ENCODE measurements around the gene GASK1A.

GASK1A gene

GRCh38 chr3:43012174-43012573 lies 33.1 kb downstream of the GASK1A start:
- no peak for DNase-seq (ENCODE audit: insufficient read length, low spot score)
- FAIRE-seq = no peak

GRCh38 chr3:43013256-43013655 lies 34.1 kb downstream of the GASK1A start:
- no peak for FAIRE-seq
- DNase-seq (ENCODE audit: insufficient read length, low spot score) = no peak

- DNase-seq (ENCODE audit: insufficient read length, low spot score) (no peak), FAIRE-seq (no peak)
Observed at GRCh38 chr3:43013743-43014155, 34.6 kb downstream of the GASK1A start.

GRCh38 chr3:43014241-43014640 lies 35.1 kb downstream of the GASK1A start:
- no peak for DNase-seq (ENCODE audit: insufficient read length, low spot score)
- peak; percentile 16 for FAIRE-seq

- DNase-seq (ENCODE audit: insufficient read length, low spot score) = no peak
- no peak for FAIRE-seq
Observed at GRCh38 chr3:43014956-43015355, 35.8 kb downstream of the GASK1A start.

- FAIRE-seq = no peak
- no peak for DNase-seq (ENCODE audit: insufficient read length, low spot score)
Observed at GRCh38 chr3:43015572-43015971, 36.5 kb downstream of the GASK1A start.

- no peak for FAIRE-seq
- no peak for DNase-seq (ENCODE audit: insufficient read length, low spot score)
Observed at GRCh38 chr3:43015991-43016865, 37.1 kb downstream of the GASK1A start.

GRCh38 chr3:43017004-43017403 lies 37.9 kb downstream of the GASK1A start:
- DNase-seq (ENCODE audit: insufficient read length, low spot score) (no peak), FAIRE-seq (no peak)

GRCh38 chr3:43017593-43018195 lies 38.6 kb downstream of the GASK1A start:
- DNase-seq (ENCODE audit: insufficient read length, low spot score) = no peak
- FAIRE-seq = no peak

GRCh38 chr3:43018246-43018645 lies 39.1 kb downstream of the GASK1A start:
- DNase-seq (ENCODE audit: insufficient read length, low spot score) (no peak), FAIRE-seq (no peak)

GRCh38 chr3:43019006-43019809 lies 40.1 kb downstream of the GASK1A start:
- FAIRE-seq (no peak), DNase-seq (ENCODE audit: insufficient read length, low spot score) (no peak)

GRCh38 chr3:43019826-43020225 lies 40.7 kb downstream of the GASK1A start:
- no peak for FAIRE-seq

GRCh38 chr3:43021186-43021585 lies 42.1 kb downstream of the GASK1A start:
- FAIRE-seq (no peak), DNase-seq (ENCODE audit: insufficient read length, low spot score) (no peak)

More at GRCh38 chr3:43019826-43020225, 40.7 kb downstream of the GASK1A start:
- no peak for DNase-seq (ENCODE audit: insufficient read length, low spot score)

GRCh38 chr3:43022121-43022520 lies 43.0 kb downstream of the GASK1A start:
- FAIRE-seq (no peak), DNase-seq (ENCODE audit: insufficient read length, low spot score) (no peak)

- FAIRE-seq (no peak), DNase-seq (ENCODE audit: insufficient read length, low spot score) (no peak)
Observed at GRCh38 chr3:43023066-43023465, 44.0 kb downstream of the GASK1A start.

- DNase-seq (ENCODE audit: insufficient read length, low spot score) (no peak), FAIRE-seq (no peak)
Observed at GRCh38 chr3:43023746-43024145, 44.6 kb downstream of the GASK1A start.

- FAIRE-seq = no peak
- no peak for DNase-seq (ENCODE audit: insufficient read length, low spot score)
Observed at GRCh38 chr3:43024181-43024885, 45.2 kb downstream of the GASK1A start.

GRCh38 chr3:43025423-43025822 lies 46.3 kb downstream of the GASK1A start:
- FAIRE-seq (no peak), DNase-seq (ENCODE audit: insufficient read length, low spot score) (no peak)

- no peak for DNase-seq (ENCODE audit: insufficient read length, low spot score)
- no peak for FAIRE-seq
Observed at GRCh38 chr3:43028001-43028400, 48.9 kb downstream of the GASK1A start.

- DNase-seq (ENCODE audit: insufficient read length, low spot score) (no peak), FAIRE-seq (no peak)
Observed at GRCh38 chr3:43028678-43029490, 49.8 kb downstream of the GASK1A start.

All from HTR-8/SVneo (cell line).